SK-N-SH (cell line): ENCODE results near the gene MSMP. TPM values are rescaled to one million over a fixed set of nuclear protein-coding genes. Genes with fewer than 3 reads are reported as not detected.

ENCODE experiments used
- CTCF ChIA-PET: fragments of 300-600, 350-600 bp; formaldehyde crosslinking; extraction: SDS; loops from one replicate; lab custom pipeline; 2021; lab: Yijun Ruan, JAX
- POLR2A ChIA-PET: fragments of 350-600 bp; sonication (Branson Sonifier 250); formaldehyde crosslinking; extraction: SDS; loops from one replicate; lab custom pipeline; 2020; ENCODE audit warnings: antibody characterized with exemption, inconsistent platforms; lab: Yijun Ruan, JAX
- DNase-seq: peaks from one replicate; pipeline ENCODE4 v3.0.0; 2012
- H2AFZ ChIP-seq: fragments of 200-600 bp; sonication (generic); 2 replicates; pipeline ENCODE4 v1.8.1; 2016; ENCODE audit warnings: antibody characterized with exemption, mild to moderate bottlenecking, low read depth
- H3F3A ChIP-seq: fragments of 200-600 bp; sonication (generic); replicated peaks from 2 replicates; pipeline ENCODE3; 2016; ENCODE audit warnings: antibody characterized with exemption, mild to moderate bottlenecking; ENCODE audit not compliant: insufficient read depth
- H3K27ac ChIP-seq, 2 experiments: fragments of 200-500 bp in 1 of 2; fragments of 200-600 bp in 1 of 2; sonication (Bioruptor generic) in 1 of 2; sonication (generic), shearing (Covaris generic) in 1 of 2; 2 replicates each; pipeline versions ENCODE4 v1.5.1 to v1.6.1; 2014 to 2016; ENCODE audit warnings: low read depth in 2 of 2, inconsistent platforms in 1 of 2, low read length in 1 of 2, mild to moderate bottlenecking in 1 of 2, mixed read lengths in 1 of 2
- H3K27me3 ChIP-seq: fragments of 200-600 bp; sonication (generic), shearing (Covaris generic); 2 replicates; pipeline ENCODE4 v1.6.1; 2016; ENCODE audit warnings: mixed run types; ENCODE audit not compliant: insufficient read depth
- H3K36me3 ChIP-seq, 2 experiments: fragments of 200-500 bp in 1 of 2; fragments of 200-600 bp in 1 of 2; sonication (Bioruptor generic) in 1 of 2; sonication (generic) in 1 of 2; replicated peaks in 1 of 2; 2 replicates each; pipeline versions ENCODE3 to v1.5.1; 2014 to 2016; ENCODE audit warnings: low read length in 1 of 2, mild to moderate bottlenecking in 1 of 2; ENCODE audit not compliant: insufficient read depth in 2 of 2, control insufficient read depth in 1 of 2
- H3K4me1 ChIP-seq, 2 experiments: fragments of 200-500 bp in 1 of 2; fragments of 200-600 bp in 1 of 2; sonication (Bioruptor generic) in 1 of 2; sonication (generic), shearing (Covaris generic) in 1 of 2; 2 replicates each; pipeline versions ENCODE4 v1.5.1 to v1.6.1; 2014 to 2016; ENCODE audit warnings: low read depth in 1 of 2, low read length in 1 of 2, mixed run types in 1 of 2; ENCODE audit not compliant: insufficient read depth in 2 of 2, control insufficient read depth in 1 of 2
- H3K4me2 ChIP-seq: fragments of 200-600 bp; sonication (generic), shearing (Covaris generic); 2 replicates; pipeline ENCODE4 v1.6.1; 2017; ENCODE audit warnings: mixed run types
- H3K4me3 ChIP-seq, 2 experiments: fragments of 200-500 bp in 1 of 2; fragments of 200-600 bp in 1 of 2; sonication (Bioruptor generic) in 1 of 2; sonication (generic), shearing (Covaris generic) in 1 of 2; 2 replicates each; pipeline versions ENCODE4 v1.5.1 to v1.8.1; 2014 to 2016; ENCODE audit warnings: low read depth in 2 of 2, inconsistent platforms in 1 of 2, low read length in 1 of 2, mild to moderate bottlenecking in 1 of 2, mixed read lengths in 1 of 2, moderate library complexity in 1 of 2
- H3K79me2 ChIP-seq: fragments of 200-600 bp; sonication (generic); 2 replicates; pipeline ENCODE4 v1.8.1; 2017; ENCODE audit warnings: mild to moderate bottlenecking; ENCODE audit not compliant: insufficient read depth
- H3K9ac ChIP-seq: fragments of 200-600 bp; sonication (generic); 2 replicates; pipeline ENCODE4 v1.6.1; 2017; ENCODE audit warnings: mixed run types
- H3K9me2 ChIP-seq: fragments of 200-600 bp; sonication (generic); 2 replicates; pipeline ENCODE4 v1.6.1; 2017; ENCODE audit warnings: mixed run types
- H3K9me3 ChIP-seq: fragments of 200-600 bp; sonication (generic); 2 replicates; pipeline ENCODE4 v1.6.1; 2017; ENCODE audit warnings: mixed run types, mild to moderate bottlenecking, moderate library complexity
- H4K20me1 ChIP-seq: fragments of 200-600 bp; sonication (generic); 2 replicates; pipeline ENCODE4 v1.6.1; 2017; ENCODE audit warnings: mild to moderate bottlenecking, mixed run types; ENCODE audit not compliant: insufficient read depth
- CTCF ChIP-seq: fragments of 200-600 bp; sonication (generic); IDR thresholded peaks from 2 replicates; pipeline ENCODE4 v1.6.1; 2017; ENCODE audit warnings: antibody characterized with exemption, mild to moderate bottlenecking, moderate library complexity
- EP300 ChIP-seq, 2 experiments: IDR thresholded peaks; 2 replicates each; pipeline versions ENCODE4 v1.4.0 to v1.6.1; 2012; ENCODE audit warnings: borderline replicate concordance in 1 of 2, low read depth in 1 of 2, low read length in 1 of 2
- FOSL2 ChIP-seq: IDR thresholded peaks from 2 replicates; pipeline ENCODE4 v1.4.0; 2012; ENCODE audit warnings: low read depth, mild to moderate bottlenecking, moderate library complexity, borderline replicate concordance
- FOXJ3 ChIP-seq: sonication (generic); formaldehyde crosslinking; IDR thresholded peaks from 2 replicates; pipeline ENCODE4 v1.5.1; 2020; ENCODE audit warnings: mild to moderate bottlenecking, missing genetic modification reagents
- GATA2 ChIP-seq: sonication (generic); formaldehyde crosslinking; IDR thresholded peaks from 2 replicates; pipeline ENCODE4 v1.5.0; 2020; ENCODE audit warnings: mild to moderate bottlenecking, missing genetic modification reagents
- IRF3 ChIP-seq: fragments of 150-350 bp; IDR thresholded peaks from 2 replicates; pipeline ENCODE4 v1.6.1; 2016; ENCODE audit warnings: mild to moderate bottlenecking, low read depth, low read length
- MEF2A ChIP-seq: IDR thresholded peaks from 2 replicates; pipeline ENCODE4 v1.4.0; 2012; ENCODE audit warnings: low read depth, borderline replicate concordance
- NFIC ChIP-seq: IDR thresholded peaks from 2 replicates; pipeline ENCODE4 v1.4.0; 2012; ENCODE audit warnings: borderline replicate concordance
- PBX3 ChIP-seq: IDR thresholded peaks from 2 replicates; pipeline ENCODE4; 2012
- POLR2AphosphoS5 ChIP-seq: IDR thresholded peaks from 2 replicates; pipeline ENCODE4 v1.6.1; 2012; ENCODE audit warnings: low read depth, low read length
- RAD21 ChIP-seq: IDR thresholded peaks from 2 replicates; pipeline ENCODE4 v1.6.1; 2012; ENCODE audit warnings: mild to moderate bottlenecking, low read length
- RFX5 ChIP-seq: IDR thresholded peaks from 2 replicates; pipeline ENCODE4 v1.6.1; 2012; ENCODE audit warnings: mild to moderate bottlenecking, improper control_type of control experiment, low read length
- RXRA ChIP-seq: IDR thresholded peaks from 2 replicates; pipeline ENCODE4 v1.4.0; 2012; ENCODE audit warnings: low read depth, mild to moderate bottlenecking, borderline replicate concordance
- TEAD4 ChIP-seq: IDR thresholded peaks from 2 replicates; pipeline ENCODE4 v1.4.0; 2012; ENCODE audit warnings: mild to moderate bottlenecking, borderline replicate concordance; ENCODE audit not compliant: insufficient read depth
- USF1 ChIP-seq: IDR thresholded peaks from 2 replicates; pipeline ENCODE4 v1.4.0; 2012; ENCODE audit warnings: low read depth, borderline replicate concordance
- WGBS: methylation state at CpG from one replicate; pipeline ENCODE4 v1.1.6; 2017; ENCODE audit warnings: low lambda C conversion rate; 5-methylcytosine and 5-hydroxymethylcytosine counted together
- polyA plus RNA-seq, 3 experiments: library from polyadenylated mRNA; depleted of rRNA; stranded (reverse); fragments of >200 nt; gene quantifications; 2 replicates each; pipeline ENCODE4 v1.2.3, GENCODE V29; 2012

Gene MSMP
- polyA plus RNA-seq, 1 of the 3 experiments (the other 2 are of a cell fraction): 1.2 TPM

GRCh38 chr9:35719546-35719945 is 34.5 kb downstream of the MSMP start:
- no peaks in the 10 kb centered on the region for H3F3A ChIP-seq
- H3K4me2 ChIP-seq: no peak overlapping the region
- no peak overlapping the region for H3K9ac ChIP-seq
- no peak overlapping the region for H3K4me3 ChIP-seq
- no peaks in the 10 kb centered on the region for H3K27me3 ChIP-seq
- ChIA-PET POLR2A (no interaction called here), CTCF (interaction anchor here (10.5 to 19.9 kb wide), 2 partner anchors 10 to 24 kb away, joined by 68 to 183 read pairs; partner anchors contain the start of genes CREB3 and TLN1)
- TF ChIP-seq IRF3: no peak
- no peak for TF ChIP-seq NFIC
- no peak for TF ChIP-seq GATA2 (CRISPR knock-in tag)
- no peak for TF ChIP-seq TEAD4
- TF ChIP-seq MEF2A: no peak
- no peak for TF ChIP-seq EP300 (IDR thresholded peaks at IDR 0.05; ENCODE audit: borderline replicate concordance in 1 of 2, low read depth in 1 of 2, low read length in 1 of 2)
- TF ChIP-seq POLR2AphosphoS5: no peak
- no peak for TF ChIP-seq USF1
- no peak for TF ChIP-seq CTCF
- no peak for TF ChIP-seq PBX3
- no peak for TF ChIP-seq FOSL2
- no peak for TF ChIP-seq RAD21
- TF ChIP-seq RFX5: no peak
- no peak for TF ChIP-seq RXRA
- TF ChIP-seq FOXJ3 (CRISPR knock-in tag): no peak
- peaks cover 74 to 97% of the 10 kb centered on the region in 2 experiments for H3K36me3 ChIP-seq
- WGBS: 100% methylated on average over 4 of the region's 4 CpGs
- no peaks in the 10 kb centered on the region for H3K9me2 ChIP-seq
- no peaks in the 10 kb centered on the region for H3K9me3 ChIP-seq
- no peaks in the 10 kb centered on the region for H3K4me1 ChIP-seq
- peaks cover 19% of the 10 kb centered on the region for H3K79me2 ChIP-seq
- H2AFZ ChIP-seq: no peak overlapping the region
- no peak for DNase-seq
- no peak overlapping the region for H3K27ac ChIP-seq
- H4K20me1 ChIP-seq: no peaks in the 10 kb centered on the region
